K562 (cell line): ENCODE results near the gene RASGEF1C. TPM values are rescaled to one million over a fixed set of nuclear protein-coding genes. Genes with fewer than 3 reads are reported as not detected.

Experiments
- DACH1 ChIP-seq: fragments of 450-650 bp; IDR thresholded peaks from 2 replicates; pipeline ENCODE4 v1.6.1; 2018; ENCODE audit not compliant: partially characterized antibody
- FOXK1 ChIP-seq: sonication (generic); formaldehyde crosslinking; IDR thresholded peaks from 2 replicates; pipeline ENCODE4 v1.8.0; 2022; ENCODE audit warnings: missing genetic modification reagents, mild to moderate bottlenecking, borderline replicate concordance
- MTA3 ChIP-seq: fragments of 450-650 bp; formaldehyde crosslinking; IDR thresholded peaks from 2 replicates; pipeline ENCODE4 v1.6.1; 2017; ENCODE audit warnings: mild to moderate bottlenecking, borderline replicate concordance
- RB1 ChIP-seq: fragments of 450-650 bp; IDR thresholded peaks from 2 replicates; pipeline ENCODE4 v1.6.1; 2017; ENCODE audit warnings: low read depth, mild to moderate bottlenecking
- RHOXF2B ChIP-seq: fragments of 250-450 bp; sonication (Bioruptor Pico); conservative IDR thresholded peaks from 2 replicates; pipeline ENCODE4 v1.5.1; 2021
- SRSF7 ChIP-seq: fragments of 200-400 bp; formaldehyde crosslinking; optimal IDR thresholded peaks from 2 replicates; pipeline ENCODE3; 2017; ENCODE audit warnings: mild to moderate bottlenecking, low read depth, low read length
- TBP ChIP-seq: optimal IDR thresholded peaks from 2 replicates; pipeline ENCODE3; 2011; ENCODE audit warnings: low read depth, low read length, improper control_type of control experiment
- TOE1 ChIP-seq, 2 experiments: fragments of 450-650 bp in 1 of 2; sonication (generic) in 1 of 2; formaldehyde crosslinking in 1 of 2; IDR thresholded peaks; 2 replicates each; pipeline versions ENCODE4 v1.7.1 to v1.8.0; 2016 to 2022; ENCODE audit warnings: borderline replicate concordance in 2 of 2, mild to moderate bottlenecking in 2 of 2, antibody characterized with exemption in 1 of 2, inconsistent platforms in 1 of 2, low read depth in 1 of 2, missing genetic modification reagents in 1 of 2, moderate library complexity in 1 of 2
- ZC3H11A ChIP-seq: IDR thresholded peaks from 2 replicates; pipeline ENCODE4 v1.6.1; 2012; ENCODE audit warnings: low read depth, low read length, improper control_type of control experiment
- ZFP30 ChIP-seq: fragments of 250-450 bp; sonication (Bioruptor Pico); IDR thresholded peaks from 2 replicates; pipeline ENCODE4 v1.8.0; 2022; ENCODE audit warnings: moderate library complexity, mild to moderate bottlenecking, inconsistent platforms, borderline replicate concordance
- ZNF124 ChIP-seq: sonication (generic); formaldehyde crosslinking; IDR thresholded peaks from 2 replicates; pipeline ENCODE4 v1.8.1; 2022; ENCODE audit warnings: missing genetic modification reagents
- ZNF253 ChIP-seq: fragments of 250-450 bp; sonication (Bioruptor Pico); conservative IDR thresholded peaks from 2 replicates; pipeline ENCODE4 v1.6.1; 2021; ENCODE audit warnings: mild to moderate bottlenecking
- ZNF347 ChIP-seq: fragments of 450-650 bp; formaldehyde crosslinking; IDR thresholded peaks from 2 replicates; pipeline ENCODE4 v1.4.0; 2020; ENCODE audit warnings: low read depth, mild to moderate bottlenecking, moderate library complexity
- ZNF431 ChIP-seq: sonication (generic); formaldehyde crosslinking; IDR thresholded peaks from 2 replicates; pipeline ENCODE4 v1.8.0; 2022; ENCODE audit warnings: mild to moderate bottlenecking, missing genetic modification reagents
- ZNF589 ChIP-seq: fragments of 200-800 bp; sonication (Bioruptor generic); IDR thresholded peaks from 2 replicates; pipeline ENCODE4 v1.6.1; 2016; ENCODE audit warnings: low read depth, missing genetic modification characterization, missing compliant biosample characterization
- polyA plus RNA-seq, 8 experiments: library from polyadenylated mRNA; depleted of rRNA in 4 of 8; stranded (reverse) in 5 of 8; unstranded in 3 of 8; fragments of >200 nt; fragmentation: Nextera tagmentation in 2 of 8; fragmentation: Illumina TruSeq in 1 of 8; extraction: Ambion mirVana in 2 of 8; extraction: Trizol in 1 of 8; gene quantifications; 2 replicates each; pipeline versions ENCODE4 v1.2.1 to v1.2.3, GENCODE V29; 2011 to 2014; ENCODE audit warnings: inconsistent platforms in 1 of 8, missing spikeins in 1 of 8
- total RNA-seq, 7 experiments: library from RNA; depleted of rRNA in 6 of 7; stranded (reverse); fragments of >200 nt in 6 of 7; fragmentation: Illumina TruSeq in 2 of 7; extraction: Trizol in 2 of 7; gene quantifications; 2 replicates each; pipeline versions ENCODE4 v1.2.1 to v1.2.3, GENCODE V29; 2011 to 2021; ENCODE audit warnings: low replicate concordance in 1 of 7
- TF ChIP-seq, protein P1 (sequence below), 2 experiments: fragments of 450-650 bp; IDR thresholded peaks; 2 replicates each; pipeline ENCODE4 v1.6.1; 2018; ENCODE audit warnings: mild to moderate bottlenecking in 2 of 2, low read depth in 1 of 2; ENCODE audit not compliant: partially characterized antibody in 2 of 2
- TF ChIP-seq, protein P2 (sequence below), 3 experiments: fragments of 200-800 bp in 1 of 3; fragments of 250-450 bp in 1 of 3; fragments of 450-650 bp in 1 of 3; sonication (Bioruptor Pico) in 1 of 3; sonication (Bioruptor generic) in 1 of 3; formaldehyde crosslinking in 1 of 3; IDR thresholded peaks; 2 replicates each; pipeline versions ENCODE4 v1.6.1 to v1.8.0; 2016 to 2022; ENCODE audit warnings: mild to moderate bottlenecking in 2 of 3, missing genetic modification characterization in 2 of 3, missing compliant biosample characterization in 1 of 3, moderate library complexity in 1 of 3

RASGEF1C gene
- total and polyA plus RNA-seq, 9 of the 15 experiments (the other 6 are each of a cell fraction or from before 2014, with no cell fraction given): 0.04 to 1.1 (median 0.21) TPM; not detected in 4

DNA sequence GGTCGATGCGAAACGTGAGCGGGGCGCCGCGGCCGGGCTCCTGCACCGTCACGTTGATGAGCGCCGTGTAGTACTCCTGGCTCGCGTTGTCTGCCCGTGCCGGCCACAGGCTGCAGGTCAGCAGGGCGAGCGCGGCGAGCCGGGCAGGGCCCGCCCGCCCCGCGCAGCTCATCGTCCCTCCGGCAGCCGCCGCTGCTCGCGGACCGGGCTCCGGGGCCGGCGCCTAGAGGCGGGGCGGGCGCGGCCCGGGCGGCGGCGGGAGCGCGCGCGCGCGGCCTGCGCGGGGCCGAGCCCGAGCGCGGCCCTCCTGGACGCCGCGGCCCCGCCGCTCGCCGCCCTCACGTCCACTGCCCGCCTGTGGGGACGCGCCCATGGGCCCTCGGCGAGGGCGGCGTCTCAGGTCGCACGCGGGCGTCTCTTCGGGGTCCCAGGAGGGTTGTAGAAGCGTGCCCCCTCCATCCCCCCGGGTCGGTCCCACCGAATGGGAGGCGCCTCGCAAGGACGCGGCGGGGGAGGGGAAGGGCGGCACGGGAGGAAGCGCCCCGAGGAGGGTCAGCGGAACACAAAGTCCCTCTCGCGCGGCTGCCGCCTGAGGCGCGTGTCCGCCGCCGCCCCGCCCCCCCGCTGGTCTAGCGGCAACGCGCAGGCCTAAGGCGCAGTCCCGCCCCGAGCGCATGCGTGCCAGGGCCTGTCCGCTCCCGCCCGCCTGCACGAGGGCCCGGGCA, 137.3 kb downstream of the RASGEF1C start, which contains the start of gene RNF130 (continued):
- no peak for TF ChIP-seq ZFP30
- TF ChIP-seq MTA3: peak; percentile 69
- TF ChIP-seq DACH1: no peak
- peak; percentile 94; the same call in 1 of the 2 replicates for TF ChIP-seq ZNF124 (CRISPR knock-in tag)
- no peak for TF ChIP-seq ZNF347 (CRISPR knock-in tag)
- peak; percentile 25 for TF ChIP-seq TBP
- TF ChIP-seq SRSF7: no peak
- TF ChIP-seq, protein P1, sequence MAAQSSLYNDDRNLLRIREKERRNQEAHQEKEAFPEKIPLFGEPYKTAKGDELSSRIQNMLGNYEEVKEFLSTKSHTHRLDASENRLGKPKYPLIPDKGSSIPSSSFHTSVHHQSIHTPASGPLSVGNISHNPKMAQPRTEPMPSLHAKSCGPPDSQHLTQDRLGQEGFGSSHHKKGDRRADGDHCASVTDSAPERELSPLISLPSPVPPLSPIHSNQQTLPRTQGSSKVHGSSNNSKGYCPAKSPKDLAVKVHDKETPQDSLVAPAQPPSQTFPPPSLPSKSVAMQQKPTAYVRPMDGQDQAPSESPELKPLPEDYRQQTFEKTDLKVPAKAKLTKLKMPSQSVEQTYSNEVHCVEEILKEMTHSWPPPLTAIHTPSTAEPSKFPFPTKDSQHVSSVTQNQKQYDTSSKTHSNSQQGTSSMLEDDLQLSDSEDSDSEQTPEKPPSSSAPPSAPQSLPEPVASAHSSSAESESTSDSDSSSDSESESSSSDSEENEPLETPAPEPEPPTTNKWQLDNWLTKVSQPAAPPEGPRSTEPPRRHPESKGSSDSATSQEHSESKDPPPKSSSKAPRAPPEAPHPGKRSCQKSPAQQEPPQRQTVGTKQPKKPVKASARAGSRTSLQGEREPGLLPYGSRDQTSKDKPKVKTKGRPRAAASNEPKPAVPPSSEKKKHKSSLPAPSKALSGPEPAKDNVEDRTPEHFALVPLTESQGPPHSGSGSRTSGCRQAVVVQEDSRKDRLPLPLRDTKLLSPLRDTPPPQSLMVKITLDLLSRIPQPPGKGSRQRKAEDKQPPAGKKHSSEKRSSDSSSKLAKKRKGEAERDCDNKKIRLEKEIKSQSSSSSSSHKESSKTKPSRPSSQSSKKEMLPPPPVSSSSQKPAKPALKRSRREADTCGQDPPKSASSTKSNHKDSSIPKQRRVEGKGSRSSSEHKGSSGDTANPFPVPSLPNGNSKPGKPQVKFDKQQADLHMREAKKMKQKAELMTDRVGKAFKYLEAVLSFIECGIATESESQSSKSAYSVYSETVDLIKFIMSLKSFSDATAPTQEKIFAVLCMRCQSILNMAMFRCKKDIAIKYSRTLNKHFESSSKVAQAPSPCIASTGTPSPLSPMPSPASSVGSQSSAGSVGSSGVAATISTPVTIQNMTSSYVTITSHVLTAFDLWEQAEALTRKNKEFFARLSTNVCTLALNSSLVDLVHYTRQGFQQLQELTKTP (IDR thresholded peaks at IDR 0.05; ENCODE audit: low read depth in 1 of 2, partially characterized antibody in 2 of 2): no peak
- TF ChIP-seq RHOXF2B (CRISPR knock-in tag): no peak
- TF ChIP-seq ZC3H11A: no peak
- no peak for TF ChIP-seq ZNF253
- TF ChIP-seq ZNF589 (CRISPR knock-in tag): peak; percentile 98
- TF ChIP-seq, protein P2, sequence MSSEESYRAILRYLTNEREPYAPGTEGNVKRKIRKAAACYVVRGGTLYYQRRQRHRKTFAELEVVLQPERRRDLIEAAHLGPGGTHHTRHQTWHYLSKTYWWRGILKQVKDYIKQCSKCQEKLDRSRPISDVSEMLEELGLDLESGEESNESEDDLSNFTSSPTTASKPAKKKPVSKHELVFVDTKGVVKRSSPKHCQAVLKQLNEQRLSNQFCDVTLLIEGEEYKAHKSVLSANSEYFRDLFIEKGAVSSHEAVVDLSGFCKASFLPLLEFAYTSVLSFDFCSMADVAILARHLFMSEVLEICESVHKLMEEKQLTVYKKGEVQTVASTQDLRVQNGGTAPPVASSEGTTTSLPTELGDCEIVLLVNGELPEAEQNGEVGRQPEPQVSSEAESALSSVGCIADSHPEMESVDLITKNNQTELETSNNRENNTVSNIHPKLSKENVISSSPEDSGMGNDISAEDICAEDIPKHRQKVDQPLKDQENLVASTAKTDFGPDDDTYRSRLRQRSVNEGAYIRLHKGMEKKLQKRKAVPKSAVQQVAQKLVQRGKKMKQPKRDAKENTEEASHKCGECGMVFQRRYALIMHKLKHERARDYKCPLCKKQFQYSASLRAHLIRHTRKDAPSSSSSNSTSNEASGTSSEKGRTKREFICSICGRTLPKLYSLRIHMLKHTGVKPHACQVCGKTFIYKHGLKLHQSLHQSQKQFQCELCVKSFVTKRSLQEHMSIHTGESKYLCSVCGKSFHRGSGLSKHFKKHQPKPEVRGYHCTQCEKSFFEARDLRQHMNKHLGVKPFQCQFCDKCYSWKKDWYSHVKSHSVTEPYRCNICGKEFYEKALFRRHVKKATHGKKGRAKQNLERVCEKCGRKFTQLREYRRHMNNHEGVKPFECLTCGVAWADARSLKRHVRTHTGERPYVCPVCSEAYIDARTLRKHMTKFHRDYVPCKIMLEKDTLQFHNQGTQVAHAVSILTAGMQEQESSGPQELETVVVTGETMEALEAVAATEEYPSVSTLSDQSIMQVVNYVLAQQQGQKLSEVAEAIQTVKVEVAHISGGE (CRISPR knock-in tag; IDR thresholded peaks at IDR 0.05): peak in 1 of 3 experiments; percentile 90; a peak in 2 of 6 replicates
- peak; percentile 55; the same call in 1 of the 2 replicates for TF ChIP-seq TOE1 (IDR thresholded peaks at IDR 0.05; ENCODE audit: borderline replicate concordance)
- no peak; the same call in 1 of the 2 replicates for TF ChIP-seq TOE1 (CRISPR knock-in tag; IDR thresholded peaks at IDR 0.05; ENCODE audit: borderline replicate concordance, low read depth)
- TF ChIP-seq RB1: peak; percentile 91
- TF ChIP-seq ZNF431 (CRISPR knock-in tag): peak; percentile 93
- 0 out of 2 replicates have a peak, but pooled peaks have one; percentile 79 for TF ChIP-seq FOXK1 (CRISPR knock-in tag)
